GM19193 (cell line): ENCODE results near the gene TBATA.

Experiments
- POLR2A ChIP-seq: IDR thresholded peaks from 4 replicates; pipeline ENCODE4 v1.6.1; 2011; ENCODE audit not compliant: insufficient read depth, insufficient read length; ENCODE audit errors: extremely low read depth

The TBATA gene

GRCh38 chr10:70748801-70749573 lies 36.2 kb downstream of the TBATA start:
- no peak for TF ChIP-seq POLR2A

DNA sequence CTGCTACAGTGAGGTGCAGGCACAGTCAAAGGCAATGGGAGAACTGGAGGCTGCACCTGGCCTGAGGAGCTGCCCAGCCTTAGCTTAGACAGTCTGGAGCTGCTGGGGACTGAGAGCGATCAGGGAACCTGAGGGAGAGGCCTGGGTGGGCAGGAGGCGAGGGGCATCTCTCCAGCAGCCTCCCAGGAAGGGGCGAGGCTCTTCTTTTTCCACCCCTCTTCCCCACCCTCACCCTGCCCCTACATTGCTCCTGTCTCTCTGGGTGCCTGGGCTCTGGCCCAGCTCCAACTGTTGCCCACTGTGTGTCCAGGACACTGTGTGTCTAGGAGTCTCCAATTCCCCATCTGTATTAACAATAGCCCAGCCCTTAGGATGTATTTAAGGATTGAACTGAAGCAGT lies 36.9 kb downstream of the TBATA start:
- no peak for TF ChIP-seq POLR2A

DNA sequence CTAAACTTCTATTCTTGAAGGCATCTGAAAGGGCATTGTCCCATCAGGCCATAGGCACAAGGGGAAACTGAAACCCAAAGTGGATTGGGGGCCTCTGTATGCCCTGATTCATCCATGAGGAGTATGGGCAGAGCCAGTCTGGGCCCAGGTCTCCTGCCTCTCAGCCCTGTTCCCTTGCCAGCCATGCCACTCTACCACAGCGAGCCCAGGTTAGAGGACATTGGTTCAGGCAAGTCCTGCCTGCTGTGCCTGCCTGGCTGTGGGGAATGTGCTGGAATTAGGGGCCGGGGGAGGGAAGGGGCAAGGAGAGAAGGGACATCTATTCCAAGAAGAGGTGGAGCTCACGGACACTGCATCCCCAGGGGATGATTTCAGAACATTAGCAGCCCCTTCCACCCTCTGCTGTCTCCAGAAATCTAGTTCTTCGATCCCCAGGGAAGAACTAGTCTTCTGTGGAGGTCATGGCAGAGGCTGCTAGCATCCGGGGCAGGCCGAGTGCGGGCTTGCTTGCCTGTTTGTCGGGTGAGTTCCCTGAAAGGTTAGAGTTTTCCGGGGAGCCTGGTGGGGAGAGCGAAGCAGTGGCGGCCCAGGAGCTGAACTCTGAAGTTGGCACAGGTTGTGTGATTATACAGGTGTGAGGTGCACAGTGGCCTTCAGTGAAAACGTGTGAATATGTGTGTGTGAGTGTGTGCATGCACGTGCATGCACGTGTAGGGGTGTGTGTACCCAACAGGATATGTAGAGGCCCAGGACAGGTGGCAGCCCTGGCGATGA lies 37.8 kb downstream of the TBATA start:
- TF ChIP-seq POLR2A: no peak

DNA sequence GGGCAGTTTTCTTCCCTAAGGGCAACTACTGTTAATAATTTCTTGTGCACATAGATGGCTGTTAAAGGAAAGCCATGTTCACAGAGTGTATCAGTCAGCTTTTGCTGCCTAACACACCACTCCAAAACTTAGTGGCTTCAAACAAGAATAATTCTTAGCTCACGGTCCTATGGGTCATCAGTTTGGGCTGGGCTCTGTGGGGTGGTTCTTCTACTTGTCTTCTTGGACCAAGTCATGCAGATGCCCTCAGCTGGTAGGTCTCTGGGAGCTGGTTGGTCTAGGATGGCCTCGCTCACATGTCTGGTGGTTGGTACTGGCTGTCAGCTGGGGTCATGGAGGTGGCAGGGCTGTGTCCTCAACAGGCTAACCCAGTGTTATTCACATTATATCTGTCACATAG lies 39.6 kb downstream of the TBATA start:
- TF ChIP-seq POLR2A: no peak

GRCh38 chr10:70744617-70745143 lies 40.5 kb downstream of the TBATA start:
- TF ChIP-seq POLR2A: no peak

GRCh38 chr10:70743879-70744278 lies 41.3 kb downstream of the TBATA start:
- no peak for TF ChIP-seq POLR2A

DNA sequence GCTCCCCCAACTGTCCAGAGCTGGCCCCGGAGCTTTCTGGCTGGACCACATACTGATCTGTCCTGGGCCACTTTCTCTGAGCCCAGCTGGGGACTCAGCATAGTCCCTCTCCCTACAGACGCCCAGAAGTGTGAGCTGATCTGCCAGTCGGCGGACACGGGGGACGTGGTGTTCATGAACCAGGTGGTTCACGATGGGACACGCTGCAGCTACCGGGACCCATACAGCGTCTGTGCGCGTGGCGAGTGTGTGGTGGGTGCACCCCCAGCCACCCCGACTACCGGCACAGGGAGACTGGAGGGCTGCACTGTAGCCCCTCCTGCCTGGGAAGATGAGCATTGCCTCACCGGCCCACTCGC lies 41.8 kb downstream of the TBATA start:
- TF ChIP-seq POLR2A: no peak

- TF ChIP-seq POLR2A: no peak
Observed at GRCh38 chr10:70742537-70743429, 42.4 kb downstream of the TBATA start.

DNA sequence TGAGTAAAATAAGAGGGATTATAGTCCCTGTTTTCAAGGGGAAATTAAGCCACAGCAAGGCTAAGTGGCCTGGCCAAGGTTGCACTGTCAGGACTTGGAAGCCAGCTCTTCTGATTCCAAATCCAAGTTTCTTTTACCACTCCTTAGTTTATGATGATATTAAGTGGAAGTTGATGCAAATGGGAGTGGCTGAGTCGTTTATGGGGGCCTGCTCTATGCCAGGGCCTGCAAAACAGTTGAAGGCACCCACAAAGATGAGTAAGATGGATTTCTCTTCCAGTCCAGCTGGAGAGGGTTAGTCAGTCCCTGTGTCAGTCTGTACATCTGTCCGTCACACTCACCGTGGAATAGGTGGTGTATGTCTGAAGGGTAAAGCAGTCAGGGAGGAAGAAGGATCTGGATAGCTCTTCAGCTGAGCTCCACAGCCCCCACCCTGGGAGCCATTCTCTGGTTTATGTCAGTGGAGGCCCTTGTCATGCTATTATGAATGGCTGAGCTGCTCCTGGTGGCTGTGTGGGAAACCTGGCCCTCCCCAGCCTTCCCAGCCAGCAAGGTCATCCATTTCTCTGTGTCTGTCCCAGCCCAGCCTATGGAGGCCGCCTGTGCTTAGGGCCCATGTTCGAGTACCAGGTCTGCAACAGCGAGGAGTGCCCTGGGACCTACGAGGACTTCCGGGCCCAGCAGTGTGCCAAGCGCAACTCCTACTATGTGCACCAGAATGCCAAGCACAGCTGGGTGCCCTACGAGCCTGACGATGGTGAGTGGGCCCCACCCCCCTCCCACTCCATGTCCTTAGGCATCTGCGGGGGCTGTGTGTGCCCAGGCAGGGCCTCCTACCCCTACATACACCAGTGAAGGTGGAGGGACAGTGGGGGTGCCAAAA lies 44.5 kb downstream of the TBATA start:
- no peak for TF ChIP-seq POLR2A

DNA sequence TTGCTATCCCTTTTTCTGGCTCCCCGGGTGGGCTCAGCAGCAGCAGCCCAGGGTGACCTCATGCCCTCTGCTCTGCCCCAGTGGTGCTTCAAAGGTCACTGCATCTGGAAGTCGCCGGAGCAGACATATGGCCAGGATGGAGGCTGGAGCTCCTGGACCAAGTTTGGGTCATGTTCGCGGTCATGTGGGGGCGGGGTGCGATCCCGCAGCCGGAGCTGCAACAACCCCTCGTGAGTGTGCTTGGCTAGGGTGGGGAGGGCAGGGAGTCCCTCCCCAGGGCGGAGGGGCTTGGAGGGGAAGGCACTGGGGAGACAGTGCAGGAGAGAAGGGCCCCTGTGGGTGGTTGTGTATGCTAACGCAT lies 46.4 kb downstream of the TBATA start:
- TF ChIP-seq POLR2A: no peak

DNA sequence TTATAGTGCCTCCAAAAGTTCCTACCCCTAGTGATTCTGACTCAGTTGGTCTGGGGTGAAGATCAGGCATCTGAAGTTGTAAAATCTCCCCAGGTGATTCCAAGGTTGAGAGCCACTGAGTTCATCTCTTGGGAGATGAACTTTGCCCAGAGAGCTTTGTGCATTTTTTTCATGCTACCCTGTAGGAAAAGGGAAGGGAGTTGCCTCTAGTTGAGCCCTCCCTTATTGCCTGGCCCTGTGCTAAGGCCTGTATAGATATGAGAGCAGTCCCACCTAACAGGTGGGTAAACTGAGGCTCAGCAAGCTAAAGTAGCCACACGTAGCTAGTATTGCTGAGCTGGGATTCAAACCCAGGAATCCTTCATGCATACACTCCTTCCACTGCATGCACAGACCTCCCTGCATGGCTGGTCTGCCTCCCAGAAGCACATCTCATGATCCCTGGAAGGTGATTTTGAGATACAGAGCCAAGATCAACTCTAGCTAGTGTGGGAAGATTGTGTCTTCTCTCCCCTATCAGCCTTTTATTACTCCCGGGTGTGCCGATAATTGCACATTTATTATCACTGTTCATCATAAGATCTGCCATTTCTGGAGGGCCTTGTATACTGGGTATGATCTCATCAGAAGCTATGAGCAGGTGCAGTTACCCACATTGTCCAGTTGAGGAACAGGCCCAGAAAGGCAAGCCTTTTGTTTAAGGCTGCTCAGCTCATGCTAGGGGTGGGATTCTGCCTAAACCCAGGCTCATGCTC lies 47.0 kb downstream of the TBATA start:
- TF ChIP-seq POLR2A: no peak

DNA sequence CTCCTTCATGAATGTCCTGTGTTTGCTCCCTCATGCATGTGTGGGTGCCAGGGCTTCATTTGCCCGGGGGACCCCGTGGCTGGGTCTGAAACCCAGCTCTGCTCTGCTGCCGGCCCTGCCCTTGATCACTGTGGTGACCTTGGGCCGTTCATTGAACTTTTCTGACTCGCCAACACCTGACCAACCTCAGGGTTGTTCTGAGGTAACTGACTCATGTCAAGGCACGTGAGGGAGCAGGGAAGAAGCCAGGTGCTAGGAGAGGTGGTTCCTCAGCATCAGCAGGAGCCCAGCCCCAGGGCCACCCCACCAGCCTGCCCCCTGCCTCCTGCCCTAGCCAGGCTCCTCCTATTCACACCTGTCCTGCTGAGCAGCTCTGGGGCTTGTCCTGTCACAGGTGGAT lies 47.9 kb downstream of the TBATA start:
- TF ChIP-seq POLR2A: no peak

GRCh38 chr10:70736525-70736924 lies 48.7 kb downstream of the TBATA start:
- no peak for TF ChIP-seq POLR2A

- TF ChIP-seq POLR2A: no peak
Observed at GRCh38 chr10:70735161-70735560, 50.0 kb downstream of the TBATA start.

- no peak for TF ChIP-seq POLR2A
Observed at GRCh38 chr10:70733051-70733450, 52.1 kb downstream of the TBATA start.
